ENCODE results near the gene MYO9B.
"Not testable (repeated sequence)": the region's sequence is repeated elsewhere in the genome, so short reads cannot be mapped to it uniquely, and the experiment has no call there.

Gene MYO9B

GRCh38 chr19:17091758-17092333 is 16.3 kb downstream of the MYO9B start:
- peak; percentile 61 for DNase-seq (ENCODE audit: low spot score)

- DNase-seq (ENCODE audit: low spot score), result no peak
Observed at GRCh38 chr19:17092696-17093095, 17.1 kb downstream of the MYO9B start.

- not testable (repeated sequence) for DNase-seq (ENCODE audit: low spot score)
Observed at GRCh38 chr19:17094694-17095093, 19.1 kb downstream of the MYO9B start.

- no peak for DNase-seq (ENCODE audit: low spot score)
Observed at GRCh38 chr19:17095141-17095919, 19.8 kb downstream of the MYO9B start.

GRCh38 chr19:17097593-17098126 is 22.1 kb downstream of the MYO9B start:
- DNase-seq (ENCODE audit: low spot score), result no peak

- DNase-seq (ENCODE audit: low spot score), result no peak
Observed at GRCh38 chr19:17098326-17098725, 22.7 kb downstream of the MYO9B start.

- DNase-seq (ENCODE audit: low spot score), result no peak
Observed at GRCh38 chr19:17101686-17102628, 26.4 kb downstream of the MYO9B start.

GRCh38 chr19:17103177-17103576 is 27.6 kb downstream of the MYO9B start:
- no peak for DNase-seq (ENCODE audit: low spot score)

- DNase-seq (ENCODE audit: low spot score), result no peak
Observed at GRCh38 chr19:17104679-17105078, 29.1 kb downstream of the MYO9B start.

GRCh38 chr19:17105556-17105955 is 30.0 kb downstream of the MYO9B start:
- DNase-seq (ENCODE audit: low spot score), result peak; percentile 70

- not testable (repeated sequence) for DNase-seq (ENCODE audit: low spot score)
Observed at GRCh38 chr19:17106964-17107363, 31.4 kb downstream of the MYO9B start.

GRCh38 chr19:17107546-17108452 is 32.2 kb downstream of the MYO9B start:
- no peak for DNase-seq (ENCODE audit: low spot score)

- no peak for DNase-seq (ENCODE audit: low spot score)
Observed at GRCh38 chr19:17108453-17108784, 32.8 kb downstream of the MYO9B start.

- DNase-seq (ENCODE audit: low spot score), result no peak
Observed at GRCh38 chr19:17109300-17109699, 33.7 kb downstream of the MYO9B start.

- peak; percentile 78 for DNase-seq (ENCODE audit: low spot score)
Observed at GRCh38 chr19:17109962-17110598, 34.5 kb downstream of the MYO9B start.

GRCh38 chr19:17110599-17110966 is 35.0 kb downstream of the MYO9B start:
- no peak for DNase-seq (ENCODE audit: low spot score)

- no peak for DNase-seq (ENCODE audit: low spot score)
Observed at GRCh38 chr19:17111766-17112165, 36.2 kb downstream of the MYO9B start.

GRCh38 chr19:17112271-17112670 is 36.7 kb downstream of the MYO9B start:
- no peak for DNase-seq (ENCODE audit: low spot score)

GRCh38 chr19:17112700-17113099 is 37.1 kb downstream of the MYO9B start:
- DNase-seq (ENCODE audit: low spot score), result no peak

- no peak for DNase-seq (ENCODE audit: low spot score)
Observed at GRCh38 chr19:17113127-17113785, 37.7 kb downstream of the MYO9B start.

All from germinal center (tissue), 1 donor.